ENCODE results near the gene PIK3C2G. TPM values are rescaled to one million over a fixed set of nuclear protein-coding genes. Genes with fewer than 3 reads are reported as not detected.
"Not testable (repeated sequence)": the region's sequence is repeated elsewhere in the genome, so short reads cannot be mapped to it uniquely, and the experiment has no call there.

Gene PIK3C2G
- total RNA-seq, 4 donors from 2014 or later: 17.9 to 27.7 (median 26.6) TPM

GRCh38 chr12:18684430-18684829, 423.1 kb downstream of the PIK3C2G start:
- WGBS, 2 donors: 44 to 45% methylated on average over 1 of the region's 1 CpG
- no peak overlapping the region for H3K4me3 ChIP-seq (ENCODE audit: low read depth, poor library complexity, severe bottlenecking)
- DNase-seq (ENCODE audit: low spot score in 2 of 2): no peak
- intact Hi-C loops (cut with DNase I; ENCODE audit: low total_unique reads): no loop called here
- TF ChIP-seq POLR2A (IDR thresholded peaks at IDR 0.05) (no peak), CTCF (IDR thresholded peaks at IDR 0.05) (no peak)

- no peak overlapping the region for H3K4me3 ChIP-seq (ENCODE audit: low read depth, poor library complexity, severe bottlenecking)
- 80 to 86% methylated on average over 3 of the region's 3 CpGs for WGBS, 2 donors
- no peak for TF ChIP-seq POLR2A (IDR thresholded peaks at IDR 0.05)
- TF ChIP-seq CTCF (IDR thresholded peaks at IDR 0.05): no peak
- no peak for DNase-seq (ENCODE audit: low spot score in 2 of 2)
- intact Hi-C loops (cut with DNase I; ENCODE audit: low total_unique reads): no loop called here
Observed at GRCh38 chr12:18689771-18690170, 428.5 kb downstream of the PIK3C2G start.

GRCh38 chr12:18690653-18691052, 429.3 kb downstream of the PIK3C2G start:
- TF ChIP-seq POLR2A (IDR thresholded peaks at IDR 0.05) (no peak), CTCF (IDR thresholded peaks at IDR 0.05) (no peak)
- H3K4me3 ChIP-seq (ENCODE audit: low read depth, poor library complexity, severe bottlenecking): no peak overlapping the region
- DNase-seq (ENCODE audit: low spot score in 2 of 2): no peak
- intact Hi-C loops (cut with DNase I; ENCODE audit: low total_unique reads): no loop called here
- WGBS, 2 donors: 66 to 77% methylated on average over 4 of the region's 4 CpGs

- DNase-seq (ENCODE audit: low spot score in 2 of 2); H3K4me3 ChIP-seq (ENCODE audit: low read depth, poor library complexity, severe bottlenecking); intact Hi-C loops (cut with DNase I; ENCODE audit: low total_unique reads): not testable (repeated sequence)
- 87 to 89% methylated on average over 5 of the region's 5 CpGs for WGBS, 2 donors
Observed at GRCh38 chr12:18693986-18694385, 432.7 kb downstream of the PIK3C2G start.

GRCh38 chr12:18696971-18697602, 435.8 kb downstream of the PIK3C2G start:
- H3K4me3 ChIP-seq (ENCODE audit: low read depth, poor library complexity, severe bottlenecking): no peak overlapping the region
- intact Hi-C loops (cut with DNase I; ENCODE audit: low total_unique reads): no loop called here
- no peak for DNase-seq (ENCODE audit: low spot score in 2 of 2)
- TF ChIP-seq POLR2A (IDR thresholded peaks at IDR 0.05) (no peak), CTCF (IDR thresholded peaks at IDR 0.05) (no peak)

Other genes with a start within 250 kb of the PIK3C2G start
- gene RERGL, start 171.3 kb upstream of the PIK3C2G start, total RNA-seq: 10 to 100 TPM in 2 of 4 donors, 1 to 10 TPM in 2; 1.4 to 11.5 (median 6.0) TPM

Measured in lower leg skin (tissue), 4 donors.